NCI-H510A (cell line): ENCODE data around the gene CPE.
"Not testable (repeated sequence)": the region's sequence is repeated elsewhere in the genome, so short reads cannot be mapped to it uniquely, and the experiment has no call there.

Experiments used
- DNase-seq: peaks from one replicate; lab custom pipeline; 2025; lab: John Stamatoyannopoulos, UW

Gene CPE

DNA sequence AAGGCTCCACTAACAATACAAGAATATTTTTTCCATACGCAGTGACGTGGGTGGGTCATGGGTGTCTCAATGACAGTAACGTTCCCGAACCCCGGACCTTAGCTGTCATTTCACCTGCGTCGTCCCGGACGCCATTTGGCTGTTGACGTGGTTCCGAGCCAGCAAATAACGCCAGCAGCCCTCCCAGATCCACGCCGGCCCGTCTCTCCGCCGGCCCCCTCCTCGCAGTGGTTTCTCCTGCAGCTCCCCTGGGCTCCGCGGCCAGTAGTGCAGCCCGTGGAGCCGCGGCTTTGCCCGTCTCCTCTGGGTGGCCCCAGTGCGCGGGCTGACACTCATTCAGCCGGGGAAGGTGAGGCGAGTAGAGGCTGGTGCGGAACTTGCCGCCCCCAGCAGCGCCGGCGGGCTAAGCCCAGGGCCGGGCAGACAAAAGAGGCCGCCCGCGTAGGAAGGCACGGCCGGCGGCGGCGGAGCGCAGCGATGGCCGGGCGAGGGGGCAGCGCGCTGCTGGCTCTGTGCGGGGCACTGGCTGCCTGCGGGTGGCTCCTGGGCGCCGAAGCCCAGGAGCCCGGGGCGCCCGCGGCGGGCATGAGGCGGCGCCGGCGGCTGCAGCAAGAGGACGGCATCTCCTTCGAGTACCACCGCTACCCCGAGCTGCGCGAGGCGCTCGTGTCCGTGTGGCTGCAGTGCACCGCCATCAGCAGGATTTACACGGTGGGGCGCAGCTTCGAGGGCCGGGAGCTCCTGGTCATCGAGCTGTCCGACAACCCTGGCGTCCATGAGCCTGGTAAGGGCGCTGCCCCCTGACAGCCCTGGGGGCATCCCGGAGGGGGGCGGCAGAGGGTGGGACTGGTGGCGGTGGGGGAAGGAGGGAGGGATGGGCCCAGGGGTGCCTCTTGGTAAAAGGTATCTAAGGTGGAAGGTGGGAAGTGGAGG, at the start of gene CPE:
TSS of gene CPE (plus strand) at position 264 of the 933 bp plus-strand sequence. CDS start at position 478, 214 bp downstream.
- peak; percentile 81 for DNase-seq

GRCh38 chr4:165330071-165330470, 48.7 kb upstream of the CPE start:
- DNase-seq, result no peak

DNA sequence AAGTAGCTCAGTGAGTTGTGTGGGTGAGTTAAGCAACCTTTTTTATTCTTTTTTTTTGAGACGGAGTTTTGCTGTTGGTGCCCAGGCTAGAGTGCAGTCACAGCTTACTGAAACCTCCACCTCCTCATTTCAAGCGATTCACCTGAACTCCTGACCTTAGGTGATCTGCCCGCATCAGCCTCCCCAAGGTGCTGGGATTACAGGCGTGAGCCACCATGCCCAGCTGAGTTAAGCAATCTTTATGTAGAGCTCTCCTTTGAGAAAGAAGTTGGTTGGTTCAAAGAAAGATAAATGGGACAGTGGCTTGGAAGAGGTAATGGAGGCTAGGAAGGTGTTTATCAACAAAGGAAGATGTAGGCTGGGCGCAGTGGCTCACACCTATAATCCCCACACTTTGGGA, 48.1 kb upstream of the CPE start:
- no peak for DNase-seq

DNA sequence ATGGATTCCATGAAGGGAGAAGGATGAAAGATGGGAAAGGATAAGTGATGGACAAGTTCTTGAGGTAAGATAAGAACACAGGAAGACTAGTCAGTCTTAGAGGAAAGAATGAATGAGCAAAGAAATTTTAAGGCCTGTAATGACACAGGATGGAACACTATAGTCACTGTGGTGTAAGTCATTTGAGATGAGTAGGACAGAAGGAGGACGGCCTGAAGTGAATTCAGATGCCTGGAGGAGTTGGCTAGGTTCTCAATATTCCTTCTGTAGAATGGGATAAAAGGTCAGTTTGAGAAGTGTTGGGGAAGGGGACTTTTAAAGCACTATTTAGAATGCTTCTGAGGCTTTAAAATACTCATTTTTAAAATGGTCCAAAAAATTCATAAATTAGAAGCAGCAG, 47.4 kb upstream of the CPE start:
- no peak for DNase-seq

DNA sequence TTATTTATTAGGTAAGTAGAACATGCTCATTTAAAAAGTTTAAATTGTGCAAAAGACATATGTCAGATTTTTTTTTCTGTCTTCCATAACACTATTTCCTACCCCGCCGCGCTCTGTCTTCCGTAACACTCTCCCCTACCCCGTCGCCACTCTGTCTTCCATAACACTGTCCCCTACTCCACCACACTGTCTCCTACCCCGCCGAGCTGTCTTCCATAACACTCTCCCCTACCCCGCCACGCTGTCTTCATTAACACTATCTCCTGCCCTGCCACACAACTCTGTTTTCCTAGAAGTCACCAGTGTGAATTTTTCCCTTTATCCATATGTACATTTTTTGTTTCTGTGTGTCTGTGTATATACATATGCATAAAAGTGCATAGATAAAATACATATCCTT, 47.0 kb upstream of the CPE start:
- DNase-seq, result no peak

GRCh38 chr4:165332502-165332901, 46.3 kb upstream of the CPE start:
- DNase-seq, result no peak

DNA sequence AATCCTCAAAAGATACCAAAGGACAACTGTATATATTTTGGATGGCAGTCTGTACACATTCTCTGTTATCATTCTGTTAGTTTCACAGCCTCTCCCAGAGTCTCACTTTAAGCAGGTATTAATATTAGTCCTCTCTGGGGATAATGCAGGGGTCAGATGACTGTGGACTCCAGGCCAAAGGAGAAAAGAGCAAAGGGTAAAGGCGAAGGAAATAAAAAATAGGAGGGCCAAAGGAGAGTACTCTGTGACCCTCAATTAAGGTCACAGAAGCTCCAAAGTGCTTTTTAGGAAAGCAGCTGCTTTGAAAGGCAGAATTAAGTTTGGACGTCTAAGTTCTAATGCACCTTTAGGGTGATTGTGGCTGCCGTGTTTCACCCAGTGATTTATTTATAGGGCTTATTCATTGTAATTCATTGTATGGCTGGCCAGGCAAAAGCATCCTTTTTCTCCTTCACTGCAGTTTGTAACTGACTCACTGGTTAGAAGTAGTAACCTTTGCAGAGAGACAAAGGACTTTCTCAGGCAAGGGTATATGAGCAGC, 43.6 kb upstream of the CPE start:
- DNase-seq, result no peak

DNA sequence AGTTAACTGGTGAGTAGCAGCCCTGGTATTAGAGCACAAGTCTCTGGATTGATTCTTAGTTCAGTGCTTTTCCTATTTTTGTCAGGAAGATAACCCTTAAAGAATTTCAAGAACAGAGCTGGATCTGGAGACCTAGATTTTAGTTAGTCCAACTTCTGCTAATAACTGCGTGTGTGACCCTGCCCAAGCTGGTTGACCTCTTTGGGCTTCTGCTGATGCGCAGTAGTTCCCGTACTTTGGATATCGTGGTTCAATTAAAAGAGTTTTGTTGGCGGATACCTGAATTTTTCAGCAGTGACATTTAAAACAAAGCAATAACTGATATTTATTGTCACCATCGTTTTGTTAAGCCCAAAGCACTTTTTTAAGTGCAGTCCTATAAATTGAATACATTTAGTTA, 42.1 kb upstream of the CPE start:
- DNase-seq, result no peak

DNA sequence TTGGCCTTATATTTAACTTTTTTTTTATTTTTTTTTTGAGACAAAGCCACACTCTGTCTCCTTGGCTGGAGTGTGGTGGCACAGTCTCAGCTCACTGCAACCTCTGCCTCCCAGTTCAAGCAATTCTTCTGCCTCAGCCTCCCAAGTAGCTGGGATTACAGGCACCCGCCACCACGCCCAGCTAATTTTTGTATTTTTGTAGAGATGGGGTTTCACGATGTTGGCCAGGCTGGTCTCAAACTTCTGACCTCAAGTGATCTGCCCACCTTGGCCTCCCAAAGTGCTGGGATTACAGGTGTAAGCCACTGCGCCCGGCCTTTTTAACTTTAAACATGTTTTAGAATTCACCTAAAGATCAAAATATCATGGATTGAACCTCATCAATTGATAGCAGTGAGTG, 36.5 kb upstream of the CPE start:
- DNase-seq, result not testable (repeated sequence)

- DNase-seq, result no peak
Observed at GRCh38 chr4:165343353-165344191, 35.2 kb upstream of the CPE start.

DNA sequence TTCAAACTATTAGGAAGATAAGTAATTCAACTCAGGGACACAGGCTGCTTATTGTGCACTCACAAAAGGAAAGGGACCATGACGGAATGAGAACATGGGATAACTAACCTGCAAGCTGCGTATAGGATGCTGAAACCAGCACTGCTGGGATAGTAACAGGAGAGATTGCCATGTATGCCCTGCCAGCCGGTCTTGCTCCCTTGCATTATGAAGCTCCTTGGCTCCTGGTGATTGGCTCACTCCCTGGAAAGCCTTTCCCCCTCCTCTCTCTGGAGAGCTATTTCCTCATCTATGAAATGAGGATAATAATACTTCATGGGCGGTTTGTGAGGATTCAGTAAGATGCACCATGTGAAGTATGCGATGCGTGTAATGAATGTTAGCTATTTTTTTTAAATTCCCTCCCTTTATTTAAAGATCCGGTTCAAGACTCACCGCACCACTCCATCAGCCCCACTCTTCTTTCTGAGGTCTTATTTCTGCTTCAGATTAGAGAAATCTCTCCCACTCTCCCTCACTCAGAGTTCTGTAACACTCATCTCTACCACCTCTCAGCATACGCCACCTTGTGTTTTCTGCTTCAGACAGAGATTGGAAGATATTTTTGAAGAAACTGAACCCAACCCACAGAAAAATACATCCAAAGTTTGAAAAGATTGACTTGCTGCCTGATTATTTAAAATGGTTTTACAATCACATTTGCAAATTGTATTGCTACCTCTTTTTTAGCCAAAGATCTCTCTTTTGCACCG, 33.0 kb upstream of the CPE start:
- DNase-seq, result no peak

GRCh38 chr4:165347647-165348569, 30.9 kb upstream of the CPE start:
- no peak for DNase-seq

DNA sequence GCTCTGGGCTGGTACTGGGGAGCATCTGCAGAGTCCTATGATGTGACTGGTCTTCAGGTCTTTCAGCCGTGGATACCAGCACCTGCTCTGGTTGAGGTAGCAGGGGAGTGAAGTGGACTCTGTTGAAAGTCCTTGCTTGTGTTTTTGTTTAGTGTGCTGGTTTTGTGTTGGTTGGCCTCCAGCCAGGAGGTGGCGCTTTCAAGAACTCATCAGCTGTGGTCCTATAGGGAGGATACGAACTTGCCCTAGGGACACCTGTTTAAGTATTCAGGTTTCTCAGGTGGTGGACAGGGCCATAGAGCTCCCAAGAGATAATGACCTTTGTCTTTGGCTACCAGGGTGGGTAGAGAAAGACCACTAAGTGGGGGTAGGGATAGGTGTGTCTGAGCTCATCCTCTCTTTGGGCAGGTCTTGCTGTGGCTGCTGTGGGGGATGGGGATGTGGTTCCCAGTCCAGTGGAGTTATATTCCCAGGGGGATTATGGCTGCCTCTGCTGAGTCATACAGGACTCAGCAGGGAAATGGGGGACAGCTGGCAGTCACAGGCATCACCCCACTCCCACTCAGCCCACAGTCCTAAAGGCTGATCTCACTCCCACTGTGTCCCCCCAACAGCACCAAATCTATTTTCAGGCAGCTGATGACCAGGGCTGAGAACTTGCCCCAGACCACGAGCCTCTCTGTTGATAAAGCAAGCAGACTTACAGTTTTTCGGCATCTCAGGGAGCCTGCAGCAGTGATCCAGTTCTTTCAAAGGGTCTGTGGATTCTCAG, 27.3 kb upstream of the CPE start:
- no peak for DNase-seq

DNA sequence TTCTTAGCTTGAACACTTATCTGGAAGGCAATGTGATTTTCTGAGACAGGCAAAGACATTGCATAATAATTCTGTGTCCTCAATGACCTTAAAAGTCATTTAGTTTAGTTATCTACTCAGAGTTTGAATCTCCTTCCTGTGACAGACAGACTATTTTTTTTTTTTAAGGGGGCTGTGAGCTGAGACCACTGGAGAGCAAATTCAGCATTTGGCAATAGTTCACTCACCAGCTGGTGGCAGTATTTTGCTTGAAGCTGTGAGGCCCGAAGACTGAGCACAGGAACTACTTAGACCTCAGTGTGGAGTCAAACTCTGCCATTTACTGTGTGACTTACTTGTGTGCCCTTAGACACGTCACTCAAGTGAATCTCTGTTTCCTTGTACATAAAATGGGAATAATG, 22.9 kb upstream of the CPE start:
- peak; percentile 13 for DNase-seq

- DNase-seq, result no peak
Observed at GRCh38 chr4:165359506-165359905, 19.3 kb upstream of the CPE start.

DNA sequence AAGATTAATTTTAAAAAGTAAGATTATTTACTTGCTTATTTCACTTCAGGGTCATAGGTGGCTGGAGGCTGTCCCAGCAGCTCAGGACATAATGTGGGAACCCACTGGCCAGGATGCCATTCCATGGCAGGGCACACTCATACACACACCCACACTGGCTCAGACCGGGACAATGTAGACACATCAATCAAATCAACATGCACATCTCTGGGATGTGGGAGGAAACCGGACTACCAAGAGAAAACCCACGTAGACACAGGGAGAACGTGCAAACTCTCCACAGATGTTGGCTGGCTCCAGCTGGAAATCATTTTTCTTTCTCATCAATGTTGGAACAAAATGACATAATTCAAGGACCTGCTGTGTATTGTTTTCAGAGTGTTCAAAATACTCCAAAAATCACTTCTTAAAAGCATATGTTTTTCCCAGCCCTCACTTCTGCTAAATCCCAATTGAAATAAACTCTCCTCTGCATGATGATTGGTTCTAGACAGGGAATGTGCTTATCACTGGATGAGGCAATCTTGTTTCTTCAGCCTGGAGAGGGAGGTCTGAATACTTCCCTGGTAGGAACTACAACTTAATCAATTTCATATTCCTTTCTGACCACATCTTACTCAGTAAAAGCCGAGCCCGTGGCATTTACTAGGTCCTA, 18.6 kb upstream of the CPE start:
- DNase-seq, result no peak

DNA sequence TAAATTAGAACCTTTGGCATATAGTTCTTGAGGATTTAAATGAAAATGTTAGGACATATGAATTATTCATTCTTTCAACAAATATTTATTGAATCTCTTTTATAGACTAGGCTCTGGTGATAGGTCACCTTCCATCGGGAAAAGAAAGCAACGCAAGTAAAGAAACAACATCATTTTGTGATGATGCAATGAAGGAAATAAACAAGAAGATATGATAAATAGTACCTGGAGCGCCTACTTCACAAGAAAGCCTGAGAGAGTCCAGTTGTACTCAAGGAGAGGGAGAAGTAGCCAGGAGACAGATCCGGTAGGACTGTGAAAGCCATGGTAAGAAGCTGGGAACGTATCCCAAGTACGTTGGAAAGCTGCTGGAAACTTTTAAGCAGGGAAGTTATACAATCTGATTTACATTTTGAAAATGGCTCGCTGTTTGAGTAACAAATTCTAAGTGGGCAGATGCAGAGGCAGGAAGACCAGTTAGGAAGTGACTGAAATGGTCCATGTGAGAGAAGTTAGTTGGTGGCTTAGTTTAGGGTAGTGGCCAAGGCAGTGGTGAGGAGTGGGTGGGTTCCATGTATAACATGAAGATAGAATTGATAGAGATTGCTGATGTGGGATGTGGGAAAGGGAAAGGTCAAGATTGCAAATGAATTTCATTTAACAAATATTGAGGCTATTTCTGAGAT, 17.7 kb upstream of the CPE start:
- DNase-seq, result no peak

GRCh38 chr4:165361810-165362209, 17.0 kb upstream of the CPE start:
- DNase-seq, result no peak
